SKM-1 treated with dmso at 0.1 percent for 144 hours (cell line): ENCODE results near the gene DYNC2LI1.

Source experiments
- DNase-seq: peaks from one replicate; lab custom pipeline; 2025; ENCODE audit not compliant: unreplicated experiment; lab: John Stamatoyannopoulos, UW

The DYNC2LI1 gene

DNA sequence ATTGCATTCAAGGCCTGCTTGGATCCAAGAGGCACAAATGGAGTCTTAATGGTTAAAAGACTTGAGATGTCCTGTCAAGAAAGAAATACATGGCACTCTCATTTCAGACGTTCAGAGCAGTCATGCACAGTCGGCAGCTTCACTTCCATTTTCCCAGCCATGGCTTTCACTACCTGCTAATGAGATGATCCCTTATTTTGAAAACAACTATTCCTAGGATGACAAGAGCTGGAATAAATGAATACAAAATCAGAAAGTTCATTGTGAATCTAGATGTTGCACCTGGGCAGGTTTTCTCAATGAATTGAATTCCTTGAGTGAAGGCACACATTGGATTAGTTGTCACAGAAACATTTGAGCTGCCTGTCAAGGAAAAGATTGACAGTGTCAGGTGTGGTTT, 39.1 kb downstream of the DYNC2LI1 start:
- DNase-seq, result no peak

GRCh38 chr2:43814711-43815110, 40.9 kb downstream of the DYNC2LI1 start:
- DNase-seq, result no peak

GRCh38 chr2:43818761-43819160, 44.9 kb downstream of the DYNC2LI1 start:
- peak; percentile 10 for DNase-seq

DNA sequence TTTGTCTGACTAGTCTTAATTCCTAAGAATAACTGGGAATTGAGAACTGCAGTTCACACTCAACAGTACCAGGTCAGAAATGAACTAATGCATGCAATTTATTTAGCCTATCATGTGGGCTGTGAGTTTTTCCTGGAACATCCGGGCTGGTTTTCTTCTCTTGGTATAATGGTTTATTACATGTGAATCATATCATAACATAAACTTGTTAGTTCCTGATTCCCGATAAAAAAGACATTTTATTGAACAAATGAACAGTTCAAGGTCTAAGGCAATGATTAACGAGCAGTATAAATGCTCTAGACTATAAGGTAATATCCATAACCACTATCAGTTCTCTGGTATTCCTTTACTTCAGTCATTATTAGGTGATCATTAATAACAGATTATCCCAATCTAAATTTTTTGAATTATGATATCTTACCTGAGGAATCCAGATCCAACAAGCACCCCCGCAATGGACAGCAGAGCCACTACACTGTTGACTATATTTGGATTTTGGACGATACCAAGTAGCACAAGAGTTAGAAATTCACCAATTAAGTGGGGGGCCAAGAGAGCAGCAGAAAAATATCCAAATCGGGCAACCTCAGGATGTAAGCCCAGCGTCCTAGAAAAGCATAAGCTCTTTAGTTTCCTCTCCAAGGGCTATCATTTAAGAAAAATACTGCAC, 45.8 kb downstream of the DYNC2LI1 start:
- DNase-seq, result no peak

DNA sequence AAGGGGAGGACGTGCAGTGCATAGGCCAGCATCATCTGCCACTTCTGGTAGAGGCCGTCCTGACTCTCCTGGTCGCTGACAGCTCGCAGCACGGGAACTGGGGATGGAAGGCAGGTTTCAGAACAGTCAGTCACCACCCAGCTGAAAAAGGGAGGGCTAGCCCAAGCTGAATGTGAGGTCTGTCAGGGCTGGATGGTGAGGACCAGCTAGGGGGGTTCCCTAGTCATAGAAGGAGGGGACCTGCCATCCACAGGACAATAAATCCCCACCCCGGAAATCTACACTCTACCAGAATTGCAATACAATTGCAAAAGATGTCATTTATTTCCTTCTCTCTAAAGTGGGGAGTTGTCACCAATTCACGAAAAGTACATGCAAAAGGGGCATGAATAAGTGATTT, 49.0 kb downstream of the DYNC2LI1 start:
- DNase-seq, result no peak

DNA sequence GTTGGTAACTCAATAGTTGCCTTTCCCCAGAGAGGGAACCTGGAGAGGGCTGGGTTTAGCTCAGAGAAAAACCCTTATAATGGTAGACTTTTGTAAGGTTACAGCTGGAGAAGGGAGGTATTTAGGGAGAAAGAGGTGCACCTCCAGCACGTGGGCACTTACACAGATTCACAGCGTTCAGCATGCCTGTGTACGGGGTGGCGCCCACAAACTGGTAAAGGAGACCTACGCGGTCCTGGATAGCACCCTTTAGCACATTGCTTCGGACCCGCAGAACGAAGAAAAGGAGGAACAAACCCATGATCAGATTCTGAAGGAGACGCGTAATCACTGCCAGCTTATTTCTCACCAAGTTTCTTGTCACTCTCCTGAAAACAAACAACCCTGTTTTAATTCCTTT, 49.9 kb downstream of the DYNC2LI1 start:
- no peak for DNase-seq

GRCh38 chr2:43824512-43824911, 50.7 kb downstream of the DYNC2LI1 start:
- DNase-seq, result no peak

DNA sequence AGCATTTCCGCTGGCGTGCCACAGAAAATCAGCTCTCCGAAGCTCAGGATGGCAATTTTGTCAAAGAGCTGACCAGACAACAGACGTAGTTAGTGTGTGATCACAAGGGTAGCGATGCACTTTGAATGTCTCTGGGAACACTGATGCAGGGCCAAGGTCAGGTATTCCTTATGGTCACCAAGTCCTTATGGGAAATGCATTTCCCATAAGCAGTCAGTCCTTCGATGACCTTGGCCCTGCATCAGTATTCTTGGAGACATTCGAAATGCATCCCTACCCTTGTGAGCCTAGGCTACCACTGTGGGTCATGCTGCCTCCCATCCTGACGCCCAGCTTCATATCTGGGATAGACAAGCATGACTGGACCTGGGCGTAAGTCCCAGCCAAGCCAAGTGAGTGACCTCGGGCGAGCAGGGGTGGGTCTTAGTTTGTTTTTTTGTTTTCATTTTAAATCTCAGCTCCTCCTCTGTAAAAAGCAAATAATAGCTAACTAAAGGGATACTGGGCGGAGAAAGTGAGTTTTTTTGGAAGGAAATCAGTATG, 51.2 kb downstream of the DYNC2LI1 start:
- DNase-seq, result no peak

- DNase-seq, result no peak
These were observed 52.0 kb downstream of the DYNC2LI1 start for GRCh38 chr2:43825841-43826240.

DNA sequence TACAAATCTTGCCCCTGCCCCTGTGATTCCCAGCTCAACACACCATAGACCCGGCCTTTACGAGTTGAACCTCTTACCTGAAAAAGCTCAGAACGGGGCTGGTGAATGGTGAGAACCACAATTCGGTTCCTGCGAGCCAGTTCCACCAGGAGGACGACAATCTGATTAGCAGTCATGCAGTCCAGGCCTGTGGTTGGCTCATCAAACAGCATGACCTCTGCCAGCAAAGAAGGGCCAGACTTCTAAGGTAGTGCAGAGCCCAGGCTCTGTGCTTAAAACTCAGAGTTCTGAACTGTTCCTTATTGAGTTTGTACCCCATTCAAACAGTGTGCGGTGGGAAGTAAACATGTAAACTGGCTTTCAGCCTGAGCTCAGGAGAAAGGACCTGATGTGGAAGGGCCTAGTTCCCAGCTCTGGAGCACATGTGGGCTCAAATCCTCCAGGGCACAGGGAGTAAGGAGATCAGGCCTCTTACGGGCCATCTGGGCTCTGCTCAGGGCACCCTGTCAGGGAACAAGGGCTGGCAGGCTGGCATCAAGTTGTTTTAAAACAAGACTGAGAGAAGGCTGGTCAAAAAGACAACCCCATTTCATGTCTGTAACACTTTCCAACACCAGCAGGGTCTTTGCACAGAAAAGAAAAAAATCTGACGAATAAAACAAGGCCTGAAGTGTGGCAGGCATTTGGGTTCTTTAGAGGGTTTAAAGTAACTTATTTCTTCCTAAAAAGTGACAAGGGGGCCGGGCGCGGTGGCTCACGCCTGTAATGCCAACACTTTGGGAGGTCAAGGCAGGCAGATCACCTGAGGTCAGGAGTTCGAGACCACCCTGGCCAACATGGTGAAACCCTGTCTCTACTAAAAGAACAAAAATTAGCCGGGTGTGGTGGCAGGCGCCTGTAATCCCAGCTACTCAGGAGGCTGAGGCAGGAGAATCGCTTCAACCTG, 52.7 kb downstream of the DYNC2LI1 start:
- DNase-seq, result no peak

DNA sequence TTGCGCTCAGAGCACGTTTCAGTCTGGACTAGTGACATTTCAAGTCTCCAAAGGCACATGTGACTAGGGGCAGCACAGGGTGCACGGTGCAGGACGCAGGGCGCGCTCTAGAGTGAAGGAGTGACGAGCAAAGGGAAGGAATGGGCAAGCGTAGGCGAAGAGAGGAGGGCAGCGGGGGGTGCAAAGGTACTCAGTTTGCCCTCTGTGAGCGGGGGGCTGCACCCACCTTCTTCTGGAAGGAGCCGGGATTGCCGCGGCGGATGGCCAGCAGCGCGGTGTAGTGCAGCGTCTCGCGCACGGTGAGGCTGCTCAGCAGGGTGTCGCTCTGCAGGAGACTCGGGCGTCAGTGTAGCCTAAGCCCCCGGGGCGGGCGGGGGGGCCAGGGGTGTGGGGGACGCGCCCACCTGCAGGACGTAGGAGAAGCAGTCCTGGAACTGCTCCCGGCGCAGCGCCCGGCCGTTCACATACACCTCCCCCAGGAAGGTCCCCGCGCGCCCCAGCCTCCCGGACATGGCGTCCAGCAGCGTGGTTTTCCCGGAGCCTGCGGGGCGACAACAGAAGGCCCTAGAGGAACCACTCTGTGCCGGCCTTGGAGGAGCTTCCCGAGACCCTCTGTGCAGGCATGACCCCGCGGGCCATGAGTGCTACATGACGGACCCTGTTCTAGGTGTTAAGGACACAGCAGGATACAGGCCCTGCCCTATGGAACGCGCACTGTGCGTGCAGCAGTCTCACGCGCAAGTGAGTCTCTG, 57.9 kb downstream of the DYNC2LI1 start:
- no peak for DNase-seq

- DNase-seq, result no peak
These were observed 58.6 kb downstream of the DYNC2LI1 start for GRCh38 chr2:43832457-43832856.

DNA sequence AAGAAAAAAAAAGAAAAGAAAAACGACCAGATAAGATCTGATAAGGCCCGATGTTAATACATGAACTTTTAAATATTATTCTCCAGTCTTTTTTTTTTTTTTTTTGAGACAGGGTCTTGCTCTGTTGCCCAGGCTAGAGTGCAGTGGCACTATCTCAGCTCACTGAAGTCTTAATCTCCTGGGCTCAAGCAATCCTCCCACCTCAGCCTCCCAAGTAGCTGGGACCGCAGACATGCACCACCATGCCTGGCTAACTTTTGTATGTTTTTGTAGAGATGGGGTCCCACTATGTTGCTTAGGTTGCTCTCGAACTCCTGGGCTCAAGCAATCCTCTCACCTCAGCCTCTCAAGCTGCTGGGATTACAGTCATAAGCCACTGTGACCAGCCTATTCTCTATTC, 63.2 kb downstream of the DYNC2LI1 start:
- no peak for DNase-seq

- DNase-seq, result no peak
These were observed 64.2 kb downstream of the DYNC2LI1 start for GRCh38 chr2:43837831-43838559.

DNA sequence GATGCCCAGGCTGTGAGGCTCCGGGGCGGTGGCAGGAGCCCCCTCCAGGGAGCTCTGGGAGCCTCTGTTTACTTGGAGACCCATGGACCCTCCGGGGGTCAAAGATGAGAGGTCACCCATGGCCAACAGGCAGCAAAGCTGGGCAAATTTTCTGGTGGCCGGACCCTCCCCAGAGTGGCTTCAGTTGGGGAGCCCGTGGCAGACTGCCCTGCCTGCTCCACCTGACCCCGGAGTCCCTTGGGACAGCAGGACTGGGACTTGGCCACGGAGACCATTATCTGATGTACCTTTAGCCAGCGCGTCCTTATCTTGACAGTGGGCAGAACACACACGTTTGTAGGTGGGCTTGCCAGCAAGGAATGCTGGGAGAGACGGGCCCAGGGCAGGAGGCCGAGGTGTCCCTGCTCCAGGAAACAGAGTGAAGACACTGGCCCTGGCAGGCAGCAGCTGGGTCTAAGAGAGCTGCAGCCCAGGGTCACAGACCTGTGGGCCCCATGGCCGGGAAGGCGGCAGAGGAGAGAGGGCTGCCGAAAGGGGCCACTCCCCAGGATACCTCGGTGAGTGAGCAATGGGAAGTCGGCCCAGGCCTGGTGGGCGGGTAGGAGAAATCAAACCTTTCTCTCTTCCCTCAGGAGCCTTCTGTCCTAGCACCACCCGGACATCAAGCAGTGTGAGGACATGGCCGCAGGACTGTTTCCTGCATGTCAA, 64.9 kb downstream of the DYNC2LI1 start, which contains the start of the genes ABCG5 and ABCG8:
Gene ABCG5, minus strand, starts transcription at position 280 of the 708 bp plus-strand sequence. Its CDS starts 160 bp downstream, at position 120.
Gene ABCG8, plus strand, starts transcription at position 412 of the 708 bp plus-strand sequence. Its CDS starts 83 bp downstream, at position 495.
- no peak for DNase-seq

GRCh38 chr2:43839776-43840564, 66.1 kb downstream of the DYNC2LI1 start:
- DNase-seq, result no peak

- DNase-seq, result no peak
These were observed 67.1 kb downstream of the DYNC2LI1 start for GRCh38 chr2:43840965-43841364.

- DNase-seq, result no peak
These were observed 68.4 kb downstream of the DYNC2LI1 start for GRCh38 chr2:43841949-43842865.
